ENCODE measurements around the gene VPS72.

VPS72 gene

GRCh38 chr1:151184211-151184610 is 5.8 kb downstream of the VPS72 start:
- H3K27ac ChIP-seq (ENCODE audit: low read depth, low read length), result no peak overlapping the region
- no peak overlapping the region for H3K4me2 ChIP-seq (ENCODE audit: low read depth, low read length, poor library complexity, severe bottlenecking)
- H3K9me2 ChIP-seq (replicated peaks; ENCODE audit: insufficient read depth, low read length), result no peaks in the 10 kb centered on the region
- no peak overlapping the region for H3K4me3 ChIP-seq (ENCODE audit: insufficient read depth, low read length, poor library complexity, severe bottlenecking)
- H4K20me1 ChIP-seq (ENCODE audit: low read depth, low read length), result no peaks in the 10 kb centered on the region
- peaks cover 26% of the 10 kb centered on the region for H3K79me2 ChIP-seq (ENCODE audit: insufficient read depth, low read length)
- no peak for TF ChIP-seq CTCF (IDR thresholded peaks at IDR 0.05; ENCODE audit: insufficient read depth, low read length, poor library complexity, severe bottlenecking)
- TF ChIP-seq EZH2phosphoT487 (conservative IDR thresholded peaks at IDR 0.05; ENCODE audit: low read length), result no peak
- H3K9ac ChIP-seq (ENCODE audit: low read length), result no peak overlapping the region
- no peaks in the 10 kb centered on the region for H3K9me3 ChIP-seq (ENCODE audit: insufficient read depth, low read length)
- no peak overlapping the region for H2AFZ ChIP-seq (ENCODE audit: low read depth, low read length, severe bottlenecking)
- H3K27me3 ChIP-seq (ENCODE audit: low read length), result no peaks in the 10 kb centered on the region
- no peaks in the 10 kb centered on the region for H3F3A ChIP-seq (ENCODE audit: insufficient read depth)
- H3K36me3 ChIP-seq (ENCODE audit: low read length), result peaks cover 7% of the 10 kb centered on the region; the same call in 1 of the 2 replicates

- H3K9me3 ChIP-seq (ENCODE audit: insufficient read depth, low read length), result no peaks in the 10 kb centered on the region
- H3K9ac ChIP-seq (ENCODE audit: low read length), result no peak overlapping the region
- H3K27ac ChIP-seq (ENCODE audit: low read depth, low read length), result no peak overlapping the region
- TF ChIP-seq EZH2phosphoT487 (conservative IDR thresholded peaks at IDR 0.05; ENCODE audit: low read length) (no peak), CTCF (IDR thresholded peaks at IDR 0.05; ENCODE audit: insufficient read depth, low read length, poor library complexity, severe bottlenecking) (no peak)
- peaks cover 3% of the 10 kb centered on the region; the same call in 1 of the 2 replicates for H3K36me3 ChIP-seq (ENCODE audit: low read length)
- no peaks in the 10 kb centered on the region for H4K20me1 ChIP-seq (ENCODE audit: low read depth, low read length)
- H2AFZ ChIP-seq (ENCODE audit: low read depth, low read length, severe bottlenecking), result no peak overlapping the region
- H3K27me3 ChIP-seq (ENCODE audit: low read length), result no peaks in the 10 kb centered on the region
- no peaks in the 10 kb centered on the region for H3K79me2 ChIP-seq (ENCODE audit: insufficient read depth, low read length)
- no peaks in the 10 kb centered on the region for H3K9me2 ChIP-seq (replicated peaks; ENCODE audit: insufficient read depth, low read length)
- H3K4me2 ChIP-seq (ENCODE audit: low read depth, low read length, poor library complexity, severe bottlenecking), result no peak overlapping the region
- no peak overlapping the region for H3K4me3 ChIP-seq (ENCODE audit: insufficient read depth, low read length, poor library complexity, severe bottlenecking)
- no peaks in the 10 kb centered on the region for H3F3A ChIP-seq (ENCODE audit: insufficient read depth)
Observed at GRCh38 chr1:151176514-151177045, 13.4 kb downstream of the VPS72 start.

GRCh38 chr1:151175863-151176262 is 14.1 kb downstream of the VPS72 start, which contains the start of gene TMOD4:
TMOD4 (minus strand) TSS chr1:151175981; CDS start chr1:151174875, 1,106 bp downstream.
- H2AFZ ChIP-seq (ENCODE audit: low read depth, low read length, severe bottlenecking), result no peak within 1 kb of the TSS
- H3F3A ChIP-seq (ENCODE audit: insufficient read depth), result no peaks in the 10 kb centered on the region
- H3K36me3 ChIP-seq (ENCODE audit: low read length), result peaks cover 3% of the 10 kb centered on the region; the same call in 1 of the 2 replicates
- no peak within 1 kb of the TSS for H3K4me3 ChIP-seq (ENCODE audit: insufficient read depth, low read length, poor library complexity, severe bottlenecking)
- H3K4me2 ChIP-seq (ENCODE audit: low read depth, low read length, poor library complexity, severe bottlenecking), result no peak within 1 kb of the TSS
- no peaks in the 10 kb centered on the region for H3K9me2 ChIP-seq (replicated peaks; ENCODE audit: insufficient read depth, low read length)
- H4K20me1 ChIP-seq (ENCODE audit: low read depth, low read length), result no peaks in the 10 kb centered on the region
- H3K27ac ChIP-seq (ENCODE audit: low read depth, low read length), result no peak within 1 kb of the TSS
- no peak within 1 kb of the TSS for H3K9ac ChIP-seq (ENCODE audit: low read length)
- H3K27me3 ChIP-seq (ENCODE audit: low read length), result no peaks in the 10 kb centered on the region
- TF ChIP-seq EZH2phosphoT487 (conservative IDR thresholded peaks at IDR 0.05; ENCODE audit: low read length) (no peak), CTCF (IDR thresholded peaks at IDR 0.05; ENCODE audit: insufficient read depth, low read length, poor library complexity, severe bottlenecking) (peak; percentile 15)
- H3K79me2 ChIP-seq (ENCODE audit: insufficient read depth, low read length), result no peaks in the 10 kb centered on the region
- H3K9me3 ChIP-seq (ENCODE audit: insufficient read depth, low read length), result no peaks in the 10 kb centered on the region

Data from SU-DHL-6 (cell line).